ENCODE measurements around the gene APOLD1.

The APOLD1 gene

GRCh38 chr12:12741660-12742059, 43.8 kb upstream of the APOLD1 start:
- H3K4me3 ChIP-seq (ENCODE audit: insufficient read depth, low read length, poor library complexity, severe bottlenecking): no peak overlapping the region
- H3K4me2 ChIP-seq (ENCODE audit: low read depth, low read length, poor library complexity, severe bottlenecking): no peak overlapping the region
- H3K9me3 ChIP-seq (ENCODE audit: insufficient read depth, low read length): no peaks in the 10 kb centered on the region
- no peak overlapping the region for H3K9ac ChIP-seq (ENCODE audit: low read length)
- H2AFZ ChIP-seq (ENCODE audit: low read depth, low read length, severe bottlenecking): no peak overlapping the region
- TF ChIP-seq EZH2phosphoT487 (conservative IDR thresholded peaks at IDR 0.05; ENCODE audit: low read length): no peak
- no peak for TF ChIP-seq CTCF (IDR thresholded peaks at IDR 0.05; ENCODE audit: insufficient read depth, low read length, poor library complexity, severe bottlenecking)
- peaks cover 7% of the 10 kb centered on the region; the same call in 1 of the 2 replicates for H3K79me2 ChIP-seq (ENCODE audit: insufficient read depth, low read length)
- 0 out of 2 replicates have a peak, but pooled peaks cover 4% of the 10 kb centered on the region for H3F3A ChIP-seq (ENCODE audit: insufficient read depth)
- H3K27ac ChIP-seq (ENCODE audit: low read depth, low read length): no peak overlapping the region
- H3K9me2 ChIP-seq (replicated peaks; ENCODE audit: insufficient read depth, low read length): no peaks in the 10 kb centered on the region
- no peaks in the 10 kb centered on the region for H4K20me1 ChIP-seq (ENCODE audit: low read depth, low read length)
- no peaks in the 10 kb centered on the region for H3K36me3 ChIP-seq (ENCODE audit: low read length)
- no peaks in the 10 kb centered on the region for H3K27me3 ChIP-seq (ENCODE audit: low read length)

- no peak overlapping the region for H3K27ac ChIP-seq (ENCODE audit: low read depth, low read length)
- no peaks in the 10 kb centered on the region for H3K79me2 ChIP-seq (ENCODE audit: insufficient read depth, low read length)
- H4K20me1 ChIP-seq (ENCODE audit: low read depth, low read length): no peaks in the 10 kb centered on the region
- H3K9me2 ChIP-seq (replicated peaks; ENCODE audit: insufficient read depth, low read length): no peaks in the 10 kb centered on the region
- no peak overlapping the region for H3K4me3 ChIP-seq (ENCODE audit: insufficient read depth, low read length, poor library complexity, severe bottlenecking)
- H3K9me3 ChIP-seq (ENCODE audit: insufficient read depth, low read length): no peaks in the 10 kb centered on the region
- no peak overlapping the region for H3K4me2 ChIP-seq (ENCODE audit: low read depth, low read length, poor library complexity, severe bottlenecking)
- H3K36me3 ChIP-seq (ENCODE audit: low read length): no peaks in the 10 kb centered on the region
- TF ChIP-seq EZH2phosphoT487 (conservative IDR thresholded peaks at IDR 0.05; ENCODE audit: low read length): no peak
- TF ChIP-seq CTCF (IDR thresholded peaks at IDR 0.05; ENCODE audit: insufficient read depth, low read length, poor library complexity, severe bottlenecking): no peak
- H3F3A ChIP-seq (ENCODE audit: insufficient read depth): no peaks in the 10 kb centered on the region
- no peak overlapping the region for H2AFZ ChIP-seq (ENCODE audit: low read depth, low read length, severe bottlenecking)
- no peak overlapping the region for H3K9ac ChIP-seq (ENCODE audit: low read length)
- H3K27me3 ChIP-seq (ENCODE audit: low read length): no peaks in the 10 kb centered on the region
These were observed 40.7 kb upstream of the APOLD1 start for GRCh38 chr12:12744546-12745305.

GRCh38 chr12:12745576-12746211, 39.8 kb upstream of the APOLD1 start:
- Histone ChIP-seq H3K4me2 (ENCODE audit: low read depth, low read length, poor library complexity, severe bottlenecking) (no peak overlapping the region), H3K9me2 (replicated peaks; ENCODE audit: insufficient read depth, low read length) (no peaks in the 10 kb centered on the region), H3K4me3 (ENCODE audit: insufficient read depth, low read length, poor library complexity, severe bottlenecking) (no peak overlapping the region), H3K79me2 (ENCODE audit: insufficient read depth, low read length) (no peaks in the 10 kb centered on the region), H4K20me1 (ENCODE audit: low read depth, low read length) (no peaks in the 10 kb centered on the region), H3K9me3 (ENCODE audit: insufficient read depth, low read length) (no peaks in the 10 kb centered on the region), H3K9ac (ENCODE audit: low read length) (no peak overlapping the region), H3F3A (ENCODE audit: insufficient read depth) (no peaks in the 10 kb centered on the region), H3K27me3 (ENCODE audit: low read length) (no peaks in the 10 kb centered on the region), H2AFZ (ENCODE audit: low read depth, low read length, severe bottlenecking) (no peak overlapping the region), H3K27ac (ENCODE audit: low read depth, low read length) (no peak overlapping the region), H3K36me3 (ENCODE audit: low read length) (no peaks in the 10 kb centered on the region)
- no peak for TF ChIP-seq EZH2phosphoT487 (conservative IDR thresholded peaks at IDR 0.05; ENCODE audit: low read length)
- no peak for TF ChIP-seq CTCF (IDR thresholded peaks at IDR 0.05; ENCODE audit: insufficient read depth, low read length, poor library complexity, severe bottlenecking)

Measured in SU-DHL-6 (cell line).